EH (cell line): ENCODE data around the gene RGPD3.
"Not testable (repeated sequence)": the region's sequence is repeated elsewhere in the genome, so short reads cannot be mapped to it uniquely, and the experiment has no call there.

Source experiments
- DNase-seq: peaks from one replicate; pipeline ENCODE4 v3.0.0-alpha.2; 2015; ENCODE audit warnings: low read depth

The RGPD3 gene

DNA sequence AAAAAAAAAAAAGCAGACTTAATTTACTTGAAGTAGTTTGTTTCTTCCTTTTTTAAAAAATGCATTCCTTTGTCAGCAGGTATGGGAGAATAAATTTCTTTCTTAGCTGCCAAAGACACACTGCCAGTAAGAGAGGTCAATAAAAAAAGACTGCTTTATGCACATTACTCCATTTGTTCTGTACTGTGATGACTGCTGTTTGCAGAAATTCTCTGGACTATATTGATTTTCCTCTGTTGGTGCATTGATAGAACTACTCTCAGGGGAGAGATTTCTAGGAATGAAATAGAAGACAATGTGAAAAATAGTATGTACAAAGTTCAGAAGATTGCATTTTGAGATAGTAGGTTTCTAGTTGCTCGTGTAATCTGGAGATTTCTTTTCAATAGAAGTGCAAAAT lies 11.3 kb upstream of the RGPD3 start:
- not testable (repeated sequence) for DNase-seq

DNA sequence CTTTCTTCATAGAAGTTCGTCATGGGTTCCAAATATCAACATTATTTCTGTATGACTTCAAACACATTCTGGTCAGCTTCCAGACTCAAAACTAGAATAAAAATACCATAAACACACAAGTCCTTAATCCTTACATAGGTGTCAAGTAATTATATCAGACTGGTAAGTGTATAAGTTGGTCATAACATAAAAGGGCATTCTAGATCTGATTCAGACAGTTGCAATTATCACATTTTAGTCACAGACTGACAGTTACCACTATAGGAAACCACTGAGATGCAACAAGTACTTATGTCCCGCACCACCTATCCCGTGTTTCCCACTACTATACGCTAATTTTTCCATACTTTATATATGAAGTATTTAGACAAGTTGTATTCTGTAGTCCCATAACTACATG lies 9.4 kb upstream of the RGPD3 start:
- DNase-seq = not testable (repeated sequence)

DNA sequence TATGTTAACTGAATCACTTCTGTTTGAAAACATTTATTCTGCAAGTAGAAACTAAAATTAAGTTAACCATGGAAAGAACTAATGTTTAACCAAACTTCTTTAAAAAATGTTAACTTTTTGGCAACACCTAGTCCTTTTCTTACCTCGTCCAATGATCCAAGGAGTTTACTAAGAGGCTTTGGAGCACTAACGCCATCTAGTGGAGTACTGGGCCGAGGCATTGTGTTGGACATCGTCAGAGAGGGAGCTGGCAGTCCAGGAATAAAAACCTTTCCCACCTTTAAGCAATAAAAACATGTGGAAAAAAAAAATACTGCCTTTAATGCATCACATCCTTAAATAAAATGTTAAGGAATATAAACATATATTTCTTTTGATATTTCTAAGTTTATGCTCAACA lies 2.4 kb upstream of the RGPD3 start:
- DNase-seq = not testable (repeated sequence)

DNA sequence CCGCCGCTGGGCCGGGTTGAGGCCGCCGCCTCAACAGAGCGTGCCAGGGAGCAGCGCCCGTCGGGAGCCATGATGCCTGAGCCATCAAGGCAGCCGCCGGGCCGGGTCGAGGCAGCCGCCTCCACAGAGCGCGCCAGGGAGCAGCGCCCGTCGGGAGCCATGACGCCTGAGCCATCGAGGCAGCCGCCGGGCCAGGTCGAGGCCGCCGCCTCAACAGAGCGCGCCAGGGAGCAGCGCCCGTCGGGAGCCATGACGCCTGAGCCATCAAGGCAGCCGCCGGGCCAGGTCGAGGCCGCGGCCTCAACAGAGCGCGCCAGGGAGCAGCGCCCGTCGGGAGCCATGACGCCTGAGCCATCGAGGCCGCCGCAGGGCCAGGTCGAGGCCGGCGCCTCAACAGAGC lies 697 bp downstream of the RGPD3 start:
- DNase-seq = not testable (repeated sequence)

DNA sequence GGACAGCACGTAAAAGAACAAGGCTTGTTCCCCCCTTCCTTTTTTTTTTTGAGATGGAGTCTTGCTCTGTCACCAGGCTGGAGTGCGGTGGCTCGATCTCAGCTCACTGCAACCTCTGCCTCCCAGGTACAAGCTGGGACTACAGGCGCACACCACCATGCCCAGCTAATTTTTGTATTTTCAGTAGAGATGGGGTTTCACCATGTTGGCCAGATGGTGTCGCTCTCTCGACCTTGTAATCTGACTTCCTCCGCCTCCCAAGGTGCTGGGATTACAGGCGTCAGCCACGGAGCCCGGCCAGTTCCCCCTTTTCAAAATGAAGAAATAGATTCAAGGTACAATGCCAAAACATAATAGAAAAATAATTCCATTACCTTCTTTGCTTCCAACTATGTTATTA lies 6.3 kb downstream of the RGPD3 start:
- DNase-seq = not testable (repeated sequence)

DNA sequence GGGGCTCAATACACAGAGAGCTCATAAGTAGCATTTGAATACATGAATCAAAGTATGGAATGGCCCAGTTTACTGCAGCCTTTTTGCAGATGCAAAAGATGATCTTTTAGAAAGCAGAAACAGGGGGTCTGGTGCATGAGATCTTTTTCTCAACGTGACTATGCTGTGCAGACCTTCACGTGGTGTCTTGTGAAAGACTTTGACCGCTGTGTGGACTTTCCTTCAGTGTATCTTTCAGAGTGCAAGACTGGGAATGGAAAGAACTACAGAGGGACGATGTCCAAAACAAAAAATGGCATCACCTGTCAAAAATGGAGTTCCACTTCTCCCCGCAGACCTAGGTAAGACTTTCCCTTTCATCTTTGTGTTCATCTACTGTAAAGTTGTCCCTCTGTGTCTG lies 77.5 kb downstream of the RGPD3 start:
- not testable (repeated sequence) for DNase-seq

DNA sequence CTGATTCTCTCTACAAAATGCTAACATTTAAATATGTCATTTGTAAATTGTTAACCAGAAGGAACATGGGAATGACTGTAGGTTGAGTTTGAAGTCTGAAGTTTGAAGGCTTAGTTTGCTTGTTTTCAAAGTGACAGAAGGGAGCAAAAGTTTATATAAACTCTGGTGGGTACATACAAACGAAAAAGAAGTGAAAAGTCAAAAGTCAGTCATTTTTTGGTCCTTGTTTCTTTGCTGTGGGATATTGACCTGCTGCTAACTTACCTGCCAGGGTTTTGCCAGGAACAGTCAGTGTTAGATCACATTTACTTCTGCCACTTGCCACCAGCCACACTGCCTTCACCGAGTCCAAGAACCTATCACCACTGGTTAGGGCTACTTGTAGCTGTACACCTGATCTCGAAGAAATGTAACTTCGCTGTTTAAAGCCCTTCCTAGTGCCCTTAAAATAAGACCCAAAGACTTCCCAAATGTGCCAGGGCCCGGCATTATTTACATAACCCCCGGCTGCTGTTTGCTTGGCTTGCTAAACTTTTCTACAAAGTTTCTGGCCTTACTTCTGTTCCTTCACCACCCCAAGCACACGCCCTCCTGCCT lies 79.3 kb downstream of the RGPD3 start:
- DNase-seq = not testable (repeated sequence)

DNA sequence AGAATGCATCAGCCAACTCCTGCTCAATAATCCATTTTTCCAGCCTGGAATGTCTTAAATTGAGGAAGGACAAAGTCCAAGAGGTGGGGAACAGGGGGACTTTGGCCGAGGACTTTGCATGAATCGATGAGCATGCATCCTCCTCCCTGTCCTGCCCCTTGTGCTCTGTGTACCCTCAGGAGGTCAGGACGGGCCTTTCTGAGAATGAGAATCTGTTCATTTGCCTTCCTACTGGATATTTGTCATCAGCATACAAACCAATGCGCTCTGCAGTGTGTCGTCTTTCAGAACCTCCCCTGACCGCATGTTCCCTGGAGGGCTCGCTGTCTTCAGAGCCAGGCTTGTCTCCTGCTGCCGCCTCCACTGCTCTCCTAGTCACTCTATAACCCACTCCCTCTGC lies 83.7 kb downstream of the RGPD3 start:
- DNase-seq = not testable (repeated sequence)

DNA sequence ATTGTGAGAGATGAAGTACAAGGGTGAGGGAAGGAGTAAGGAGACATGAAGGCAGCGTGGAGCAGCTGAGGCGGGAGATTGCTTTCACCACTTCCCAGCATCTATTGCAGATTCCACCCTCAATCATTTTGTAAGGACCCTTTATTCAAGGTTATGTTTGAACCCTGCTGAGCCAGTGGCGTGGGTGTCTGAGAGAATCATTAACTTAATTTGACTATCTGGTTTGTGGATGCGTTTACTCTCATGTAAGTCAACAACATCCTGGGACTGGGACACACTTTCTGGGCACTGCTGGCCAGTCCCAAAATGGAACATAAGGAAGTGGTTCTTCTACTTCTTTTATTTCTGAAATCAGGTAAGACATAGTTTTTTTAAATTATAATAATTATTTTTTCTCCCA lies 86.3 kb downstream of the RGPD3 start:
- DNase-seq = not testable (repeated sequence)

DNA sequence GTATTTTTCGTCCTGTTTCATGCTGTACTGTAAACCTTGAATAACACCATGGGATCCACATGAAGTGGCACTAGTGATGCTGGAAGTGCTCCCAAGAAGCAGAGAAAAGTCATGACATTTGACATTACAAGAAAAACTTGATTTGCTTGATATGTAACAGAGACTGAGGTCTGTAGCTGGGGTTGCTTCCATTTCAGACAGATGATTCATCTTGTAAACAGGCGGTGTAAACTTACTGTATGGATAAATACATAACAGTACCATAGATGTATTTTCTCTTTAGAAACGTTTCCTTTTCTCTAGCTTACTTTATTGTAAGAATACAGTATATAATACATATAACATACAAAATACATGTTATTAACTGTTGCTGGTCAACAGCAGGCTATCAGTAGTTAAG lies 88.6 kb downstream of the RGPD3 start:
- DNase-seq = not testable (repeated sequence)

DNA sequence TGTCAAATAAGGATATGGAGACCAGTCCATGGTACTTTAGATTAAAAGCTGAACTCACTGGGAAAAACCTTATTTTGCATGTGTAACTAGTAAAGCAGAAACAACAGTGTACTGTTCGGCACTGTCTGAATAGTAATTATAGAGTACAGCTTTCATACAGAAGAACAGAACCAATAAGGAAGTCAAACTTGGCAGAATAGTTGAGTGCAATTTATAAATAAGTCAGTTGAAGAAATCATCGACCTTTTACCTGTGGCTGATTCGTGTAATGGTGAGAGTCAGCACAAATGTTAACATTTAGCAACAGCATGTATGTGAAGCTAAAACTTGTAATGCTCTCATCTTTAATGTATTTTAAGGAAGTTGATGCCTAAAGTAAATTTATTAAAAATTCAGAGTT lies 99.0 kb downstream of the RGPD3 start:
- DNase-seq = not testable (repeated sequence)

DNA sequence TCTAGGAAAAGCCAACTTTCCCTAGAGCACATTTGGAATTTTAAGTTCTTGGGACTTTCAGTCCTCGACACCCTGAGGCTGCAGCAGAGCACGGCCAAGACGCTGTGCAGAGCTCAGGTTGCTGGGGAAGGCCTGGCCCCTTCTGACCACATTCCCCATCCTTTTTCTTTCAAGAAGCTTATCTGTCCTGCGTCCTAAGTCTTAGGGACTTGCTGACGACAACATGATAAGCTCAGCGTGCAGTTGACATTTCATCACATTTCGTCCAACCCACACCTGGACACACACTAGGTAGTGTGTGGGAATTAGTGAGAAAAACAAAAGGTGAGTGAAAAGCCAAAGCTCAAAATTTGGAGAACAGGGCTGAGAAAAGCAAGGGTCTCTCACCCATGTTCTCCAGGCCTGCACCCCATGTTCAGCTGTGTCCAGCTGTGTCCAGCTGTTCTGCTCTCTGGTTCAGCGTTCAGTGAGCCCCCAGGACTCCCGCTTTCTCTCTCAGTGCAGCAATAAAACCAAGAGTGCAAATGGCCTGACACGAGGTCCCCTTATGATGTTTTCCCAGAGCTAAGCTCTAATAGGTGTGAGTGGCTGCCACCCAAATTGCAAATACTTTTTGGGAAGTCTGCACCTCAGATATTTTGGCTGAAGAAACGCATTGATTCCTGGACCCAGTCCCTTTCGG lies 101.9 kb downstream of the RGPD3 start:
- no peak for DNase-seq

DNA sequence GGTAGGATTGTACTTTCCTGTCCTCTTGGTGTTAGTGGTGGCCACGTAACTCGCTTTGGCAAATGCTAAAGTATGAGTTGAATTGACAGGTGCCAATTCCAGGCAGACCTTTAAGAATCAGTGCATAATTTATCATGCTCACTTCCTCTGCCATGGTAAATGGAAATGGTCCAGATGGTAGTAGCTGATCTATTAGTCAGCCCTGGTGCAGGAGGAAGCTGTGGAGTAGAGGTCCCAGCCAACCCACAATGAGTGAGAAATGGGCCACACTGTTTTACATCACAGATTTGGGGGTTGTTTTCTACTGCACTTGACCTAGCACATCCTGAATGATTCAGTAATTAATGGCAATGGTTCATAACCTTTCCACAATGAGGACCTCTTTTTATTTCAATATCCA lies 104.4 kb downstream of the RGPD3 start:
- DNase-seq = no peak

DNA sequence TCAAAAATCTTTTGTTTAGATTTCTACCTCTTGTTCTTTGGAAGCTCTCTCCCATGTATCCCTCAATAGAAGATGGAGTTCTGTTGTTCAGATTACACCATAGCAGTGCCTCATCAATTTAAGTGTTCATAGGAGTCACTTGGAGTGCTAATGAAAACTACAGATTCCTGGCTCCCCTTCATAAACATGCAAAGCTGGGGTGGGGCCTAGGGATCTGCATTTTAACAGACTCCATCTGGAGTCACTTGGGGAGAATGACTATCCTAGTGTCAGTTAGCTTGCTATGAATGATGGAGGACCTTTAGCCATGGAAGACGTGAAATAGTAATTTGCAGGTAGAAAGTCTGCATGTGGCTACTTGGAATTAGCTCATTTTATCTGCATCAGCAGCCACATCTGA lies 105.4 kb downstream of the RGPD3 start:
- DNase-seq = no peak

DNA sequence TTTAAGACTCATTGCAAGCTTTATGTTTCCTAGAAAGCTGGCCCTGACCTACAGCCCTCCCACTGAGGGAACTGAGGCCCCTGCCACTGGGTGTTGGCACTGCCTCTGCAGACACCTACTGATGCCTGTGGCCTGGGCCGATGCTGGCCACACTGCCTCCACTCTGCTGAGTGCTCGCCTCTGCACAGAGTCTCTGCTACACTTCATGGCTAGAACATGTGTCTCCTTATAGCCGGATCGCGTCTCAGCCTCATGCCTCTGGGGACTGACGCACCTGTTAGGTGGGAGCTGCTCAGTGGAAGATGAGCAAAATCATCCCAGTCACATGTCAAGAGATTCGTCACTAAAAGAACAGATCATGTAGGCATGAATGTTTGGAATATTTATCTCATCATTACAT lies 108.7 kb downstream of the RGPD3 start:
- no peak for DNase-seq

DNA sequence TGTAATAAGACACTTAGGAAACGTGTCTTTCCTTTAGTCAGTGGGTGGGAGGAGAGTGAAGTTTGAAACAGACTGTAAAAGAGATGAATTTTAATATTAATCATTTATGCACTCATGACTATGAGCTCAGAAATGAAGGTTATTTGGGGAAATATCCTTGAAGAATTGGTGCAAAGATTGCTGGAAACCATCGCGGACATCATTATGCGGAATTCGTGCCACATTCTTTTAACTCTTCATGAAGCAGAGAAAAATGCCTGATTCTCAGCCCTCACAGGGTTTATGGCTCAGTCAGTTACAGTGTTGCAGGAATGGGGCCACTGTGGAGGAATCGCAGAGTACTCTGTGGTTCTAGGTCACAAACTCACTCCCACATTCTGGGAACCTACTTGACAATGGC lies 109.7 kb downstream of the RGPD3 start:
- DNase-seq = peak; percentile 38

DNA sequence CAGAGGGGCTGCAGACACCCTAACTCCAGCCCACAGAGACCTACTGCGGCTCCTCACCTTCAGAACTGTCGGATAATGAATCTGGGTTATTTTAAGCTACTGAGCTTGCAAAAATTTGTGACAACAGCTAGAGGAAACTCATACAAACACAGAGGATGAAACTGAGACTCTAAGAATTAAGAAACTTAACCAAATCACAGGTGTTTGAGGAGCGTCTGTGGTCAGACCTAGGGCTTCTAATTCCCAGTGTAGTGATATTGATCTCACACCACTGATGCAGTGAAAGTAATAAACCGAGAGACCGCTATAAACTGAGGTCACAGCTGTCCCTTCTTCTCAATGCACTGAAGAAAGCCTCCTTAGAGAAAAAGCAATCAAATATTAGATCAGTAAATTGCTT lies 110.1 kb downstream of the RGPD3 start:
- no peak for DNase-seq

DNA sequence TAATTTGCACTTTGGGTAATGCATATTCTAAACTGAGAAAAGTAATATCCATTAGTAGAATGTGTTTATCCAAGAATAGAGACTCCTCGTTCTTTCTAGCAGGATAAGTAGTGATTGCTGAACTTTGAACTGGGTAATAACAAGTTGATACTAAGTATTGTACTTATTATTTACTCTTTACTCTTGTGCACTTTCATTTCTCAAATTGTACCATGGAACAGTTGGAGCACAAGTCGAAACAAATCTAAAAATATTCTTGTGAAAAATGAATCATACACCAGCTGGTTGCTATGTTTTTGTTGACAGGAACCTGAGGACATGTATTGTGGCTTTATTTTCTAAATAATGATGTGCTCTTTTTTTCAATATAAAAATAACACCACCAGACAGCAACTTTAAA lies 111.9 kb downstream of the RGPD3 start:
- no peak for DNase-seq

DNA sequence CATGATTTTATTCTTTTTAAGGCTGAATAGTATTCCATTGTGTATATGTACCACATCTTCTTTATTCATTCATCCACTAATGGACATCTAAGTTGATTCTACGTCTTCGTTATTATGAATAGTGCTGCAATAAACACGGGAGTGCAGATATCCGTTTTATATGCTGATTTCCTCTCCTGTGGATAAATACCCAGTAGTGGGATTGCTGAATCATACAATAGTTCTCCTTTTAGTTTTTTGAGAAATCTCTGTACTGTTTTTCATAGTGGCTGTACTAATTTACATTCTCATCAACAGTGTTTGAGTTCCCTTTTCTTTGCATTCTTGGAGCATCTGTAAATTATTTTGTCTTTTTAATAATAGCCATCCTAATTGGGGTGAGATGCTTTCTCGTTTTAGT lies 114.5 kb downstream of the RGPD3 start:
- DNase-seq = no peak

DNA sequence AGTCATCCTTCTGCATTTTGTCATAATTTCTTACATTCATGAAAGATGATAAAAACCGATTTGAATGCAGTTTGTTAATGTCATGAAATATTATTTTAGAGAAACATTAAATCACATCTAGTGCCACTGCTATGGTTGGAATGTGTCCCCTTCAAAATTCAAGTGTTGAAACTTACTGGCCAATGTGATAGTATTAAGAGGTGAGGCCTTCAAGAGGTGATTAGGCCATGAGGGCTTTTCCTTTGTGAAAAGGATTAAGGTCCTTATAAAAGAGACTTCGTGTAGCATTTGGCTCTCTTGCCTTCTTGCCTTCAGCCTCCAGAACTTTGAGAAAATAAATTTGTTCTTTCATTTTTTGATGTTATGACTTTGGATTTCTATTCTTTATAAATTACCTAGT lies 117.2 kb downstream of the RGPD3 start:
- DNase-seq = no peak

DNA sequence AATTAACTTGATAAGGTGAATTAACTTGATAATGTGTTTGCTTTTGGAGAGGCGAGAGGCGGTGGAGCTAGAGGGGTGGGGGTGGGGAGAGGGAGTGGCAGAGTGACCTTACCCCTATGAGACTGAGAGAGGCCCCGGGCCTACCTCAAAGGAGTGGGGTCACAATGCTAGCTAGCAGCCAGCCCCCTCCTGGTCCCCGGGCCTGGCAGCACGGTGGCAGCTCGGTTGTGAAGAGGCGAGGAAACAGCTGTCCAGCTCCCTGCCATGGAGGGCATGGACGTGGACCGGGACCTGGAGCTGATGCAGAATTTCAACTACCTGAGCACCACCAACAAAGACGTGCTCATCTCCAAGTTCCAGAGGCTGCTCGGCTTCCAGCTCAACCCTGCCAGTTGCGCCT lies 123.9 kb downstream of the RGPD3 start:
- no peak for DNase-seq

DNA sequence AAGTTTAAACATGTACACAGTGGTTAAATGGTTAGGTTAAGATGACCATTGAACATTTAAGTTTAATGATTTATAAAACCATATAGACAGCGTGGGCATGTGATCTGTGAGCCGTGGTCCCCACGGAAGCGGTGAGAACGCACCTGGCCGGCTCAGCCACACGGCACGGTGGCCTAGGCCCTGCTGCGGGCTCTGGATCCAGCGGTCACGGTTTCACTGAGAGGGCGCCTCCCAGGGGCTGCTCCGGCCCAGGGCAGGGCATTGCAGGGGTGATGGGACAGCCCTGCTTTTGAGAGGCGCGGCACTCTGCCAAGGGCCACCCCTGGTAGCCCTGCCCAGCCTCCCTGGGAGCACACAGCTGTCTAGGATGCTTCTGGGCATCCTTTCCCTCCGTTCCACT lies 124.9 kb downstream of the RGPD3 start:
- DNase-seq = no peak

DNA sequence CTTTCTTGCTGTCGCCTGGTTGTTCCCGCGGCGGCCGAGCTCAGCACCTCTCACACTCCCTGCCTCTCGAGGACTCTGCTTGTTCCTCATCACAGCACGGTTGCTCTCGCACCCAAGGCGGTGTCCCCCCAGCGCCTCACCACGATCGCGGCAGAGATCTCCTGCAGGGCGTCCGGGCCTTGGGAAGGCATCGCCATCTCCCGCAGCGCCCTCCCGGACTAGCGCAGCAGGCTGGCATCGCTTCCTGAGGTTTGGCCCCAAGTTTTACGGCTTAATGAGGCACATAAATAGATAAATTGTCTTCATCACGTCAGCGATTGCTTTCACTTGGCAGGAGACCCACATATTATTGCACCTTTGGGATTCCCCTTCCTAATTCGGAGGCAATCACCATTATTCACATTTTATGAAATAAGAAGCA lies 125.4 kb downstream of the RGPD3 start:
- no peak for DNase-seq

DNA sequence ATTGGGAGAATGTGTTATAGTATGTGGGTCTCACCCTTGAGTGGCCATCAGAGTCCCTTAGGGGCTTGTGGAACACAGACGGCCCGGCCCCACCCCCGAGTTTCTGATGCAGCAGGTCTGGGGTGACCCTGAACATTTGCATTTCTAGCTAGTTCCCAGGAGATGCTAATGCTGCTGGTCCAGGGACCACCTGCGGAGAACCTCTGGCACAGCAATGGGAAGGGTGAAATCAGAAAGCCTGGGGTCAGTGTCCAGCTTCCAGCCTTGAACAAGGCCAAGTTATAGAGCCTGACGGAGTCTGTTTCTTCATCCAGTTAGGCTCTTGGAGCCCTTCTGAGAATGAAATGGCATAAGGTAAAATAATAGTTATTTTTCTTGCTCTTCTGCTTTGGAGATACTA lies 126.5 kb downstream of the RGPD3 start:
- DNase-seq = no peak
